PC-9 (cell line): ENCODE results near the gene WNT3. TPM values are rescaled to one million over a fixed set of nuclear protein-coding genes. Genes with fewer than 3 reads are reported as not detected.

ENCODE experiments used
- BruUV-seq: library from RNA; stranded (reverse); fragments of 400-500 nt; replicated peaks from 2 replicates; lab custom pipeline; 2021; lab: Mats Ljungman, UMichigan
- CTCF ChIA-PET: fragments of 300-600 bp; sonication (Branson Sonifier 250); formaldehyde crosslinking; loops from one replicate; lab custom pipeline; 2022; ENCODE audit warnings: antibody characterized with exemption; lab: Charles Lee
- POLR2A ChIA-PET: fragments of 300-600 bp; sonication (Branson Sonifier 250); formaldehyde crosslinking; loops from one replicate; lab custom pipeline; 2022; ENCODE audit warnings: antibody characterized with exemption; ENCODE audit not compliant: unreplicated experiment; lab: Charles Lee
- DNase-seq, 2 experiments: peaks; one replicate each; pipeline versions ENCODE4 v3.0.0 to v3.0.0-alpha.2; 2015 to 2022; ENCODE audit warnings: mixed read lengths in 1 of 2
- H2AFZ ChIP-seq: fragments of 200-600 bp; sonication (generic); 2 replicates; pipeline ENCODE4 v1.8.1; 2017; ENCODE audit warnings: antibody characterized with exemption
- H3F3A ChIP-seq: fragments of 200-600 bp; sonication (generic); 2 replicates; pipeline ENCODE4 v1.8.1; 2017; ENCODE audit warnings: antibody characterized with exemption, mild to moderate bottlenecking, low read depth; ENCODE audit not compliant: insufficient read depth
- H3K27ac ChIP-seq: fragments of 200-600 bp; sonication (generic); 2 replicates; pipeline ENCODE4 v1.6.1; 2016; ENCODE audit warnings: mixed run types
- H3K27me3 ChIP-seq: fragments of 200-600 bp; sonication (generic); 2 replicates; pipeline ENCODE4 v1.6.1; 2016; ENCODE audit warnings: low read depth, mixed run types; ENCODE audit not compliant: insufficient read depth
- H3K36me3 ChIP-seq: fragments of 200-600 bp; sonication (generic); 2 replicates; pipeline ENCODE4 v1.6.1; 2016; ENCODE audit warnings: low read depth, mixed run types
- H3K4me1 ChIP-seq: fragments of 200-600 bp; sonication (generic); replicated peaks from 2 replicates; pipeline ENCODE4 v1.6.1; 2016; ENCODE audit warnings: mixed run types; ENCODE audit not compliant: insufficient read depth
- H3K4me2 ChIP-seq: fragments of 200-600 bp; sonication (generic); 2 replicates; pipeline ENCODE4 v1.6.1; 2017; ENCODE audit warnings: mixed run types
- H3K4me3 ChIP-seq: fragments of 200-600 bp; sonication (generic); 2 replicates; pipeline ENCODE4 v1.6.1; 2016; ENCODE audit warnings: mixed run types
- H3K79me2 ChIP-seq: fragments of 200-600 bp; sonication (generic); 2 replicates; pipeline ENCODE4 v1.6.1; 2017; ENCODE audit warnings: low read depth, mixed run types
- H3K9me2 ChIP-seq: fragments of 200-600 bp; sonication (generic); 2 replicates; pipeline ENCODE4 v1.8.1; 2017; ENCODE audit warnings: mild to moderate bottlenecking; ENCODE audit not compliant: insufficient read depth
- H3K9me3 ChIP-seq: fragments of 200-600 bp; sonication (generic); 2 replicates; pipeline ENCODE4 v1.8.1; 2016; ENCODE audit warnings: low read depth; ENCODE audit not compliant: insufficient read depth
- H4K20me1 ChIP-seq: fragments of 200-600 bp; sonication (generic); 2 replicates; pipeline ENCODE4 v1.8.1; 2017; ENCODE audit not compliant: insufficient read depth
- CTCF ChIP-seq: fragments of 200-600 bp; sonication (generic); conservative IDR thresholded peaks from 2 replicates; pipeline ENCODE4 v1.6.1; 2017; ENCODE audit warnings: mixed run types, antibody characterized with exemption, mild to moderate bottlenecking, moderate library complexity
- EZH2 ChIP-seq: fragments of 200-600 bp; sonication (generic); IDR thresholded peaks from 2 replicates; pipeline ENCODE4 v1.8.0; 2017; ENCODE audit warnings: antibody characterized with exemption, low read depth
- intact Hi-C: fragments of 100-400 bp; cut with micrococcal nuclease; formaldehyde crosslinking; loops from one replicate; pipeline ENCODE4 v1.10.0; 2022; ENCODE audit not compliant: unreplicated experiment
- total RNA-seq: library from RNA; stranded (reverse); gene quantifications from 2 replicates; pipeline ENCODE4 v1.2.3, GENCODE V29; 2021

The WNT3 gene
- total RNA-seq, 1 experiment from 2014 or later: 14.0 TPM

DNA sequence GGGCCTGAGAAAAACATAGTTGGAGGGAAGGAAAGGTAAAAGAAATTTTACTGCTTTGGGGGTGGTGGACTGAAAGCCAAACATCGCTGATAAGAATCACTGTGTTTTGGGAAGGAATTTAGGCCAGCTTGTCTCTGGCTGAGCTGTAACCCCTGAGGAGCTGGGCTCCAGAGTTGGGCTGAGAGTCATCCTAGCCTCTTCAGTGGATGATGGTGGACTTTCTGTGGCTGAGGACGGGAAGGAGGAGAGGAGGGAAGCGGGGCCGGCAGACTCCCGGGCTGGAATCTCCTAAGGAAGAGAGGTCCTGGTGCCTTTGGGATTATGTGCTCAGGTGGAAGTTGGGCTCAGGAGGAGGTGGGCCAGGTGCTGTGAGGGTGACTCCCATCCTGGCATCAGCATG lies 41.5 kb upstream of the WNT3 start:
- Histone ChIP-seq H3F3A (no peaks in the 10 kb centered on the region), H3K9me3 (no peaks in the 10 kb centered on the region), H3K79me2 (no peaks in the 10 kb centered on the region), H4K20me1 (no peaks in the 10 kb centered on the region), H2AFZ (no peak overlapping the region), H3K9me2 (no peaks in the 10 kb centered on the region), H3K27me3 (peaks cover 17% of the 10 kb centered on the region), H3K36me3 (no peaks in the 10 kb centered on the region), H3K4me1 (no peaks in the 10 kb centered on the region), H3K27ac (no peak overlapping the region), H3K4me3 (no peak overlapping the region), H3K4me2 (no peak overlapping the region)
- intact Hi-C loops: no loop called here
- DNase-seq: no peak
- POLR2A ChIA-PET: no interaction called here
- no peak for TF ChIP-seq EZH2
- TF ChIP-seq CTCF: no peak
- no TSS peak for BruUV-seq
- CTCF ChIA-PET: no interaction called here

DNA sequence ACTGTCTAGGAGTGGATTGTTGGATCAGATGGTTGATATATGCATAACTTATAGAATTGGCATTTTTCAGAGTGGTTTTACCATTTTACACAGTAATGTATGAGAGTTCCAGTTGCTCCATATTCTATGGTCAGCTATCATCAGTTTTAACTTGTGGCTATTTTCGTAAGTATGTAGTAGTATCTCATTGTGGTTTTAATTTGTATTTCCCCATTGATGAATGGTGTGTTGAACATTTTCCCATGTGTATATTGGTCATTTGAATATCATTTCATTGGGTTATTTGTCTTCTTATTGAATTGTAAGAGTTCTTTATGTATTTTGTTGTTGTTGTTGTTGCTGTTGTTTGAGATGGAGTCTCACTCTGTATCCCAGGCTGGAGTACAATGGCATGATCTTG lies 39.1 kb upstream of the WNT3 start:
- Histone ChIP-seq H3K9me2 (no peaks in the 10 kb centered on the region), H3K27ac (no peak overlapping the region), H3F3A (no peaks in the 10 kb centered on the region), H4K20me1 (no peaks in the 10 kb centered on the region), H3K4me1 (no peaks in the 10 kb centered on the region), H3K27me3 (no peaks in the 10 kb centered on the region), H3K36me3 (no peaks in the 10 kb centered on the region), H3K79me2 (no peaks in the 10 kb centered on the region), H3K4me2 (no peak overlapping the region), H3K9me3 (no peaks in the 10 kb centered on the region), H2AFZ (no peak overlapping the region), H3K4me3 (no peak overlapping the region)
- no TSS peak for BruUV-seq
- no peak for DNase-seq
- intact Hi-C loops: no loop called here
- TF ChIP-seq EZH2 (no peak), CTCF (no peak)
- CTCF ChIA-PET: no interaction called here
- POLR2A ChIA-PET: no interaction called here

GRCh38 chr17:46854948-46855347 lies 36.5 kb upstream of the WNT3 start:
- no peak overlapping the region for H3K4me2 ChIP-seq
- no peak for TF ChIP-seq EZH2
- H3K9me2 ChIP-seq: no peaks in the 10 kb centered on the region
- no peak overlapping the region for H3K27ac ChIP-seq
- H3K9me3 ChIP-seq: no peaks in the 10 kb centered on the region
- H2AFZ ChIP-seq: no peak overlapping the region
- H4K20me1 ChIP-seq: no peaks in the 10 kb centered on the region
- H3K27me3 ChIP-seq: peaks cover 8% of the 10 kb centered on the region
- ChIA-PET POLR2A (interaction anchor here (0.6 kb wide), 1 partner anchor 335 kb away, joined by 9 read pairs; no protein-coding TSS in a partner anchor), CTCF (no interaction called here)
- intact Hi-C loops: no loop called here
- H3K79me2 ChIP-seq: no peaks in the 10 kb centered on the region
- H3K4me3 ChIP-seq: no peak overlapping the region
- no peaks in the 10 kb centered on the region for H3K36me3 ChIP-seq
- BruUV-seq: no TSS peak
- DNase-seq: no peak
- H3F3A ChIP-seq: no peaks in the 10 kb centered on the region
- H3K4me1 ChIP-seq: no peaks in the 10 kb centered on the region

GRCh38 chr17:46854515-46854914 lies 36.0 kb upstream of the WNT3 start:
- Histone ChIP-seq H3K4me1 (no peaks in the 10 kb centered on the region), H2AFZ (no peak overlapping the region), H3K27ac (no peak overlapping the region), H3K4me3 (no peak overlapping the region), H3K9me2 (no peaks in the 10 kb centered on the region), H3K9me3 (no peaks in the 10 kb centered on the region), H3F3A (no peaks in the 10 kb centered on the region), H3K27me3 (peaks cover 10% of the 10 kb centered on the region), H3K4me2 (no peak overlapping the region), H3K36me3 (no peaks in the 10 kb centered on the region), H4K20me1 (no peaks in the 10 kb centered on the region), H3K79me2 (no peaks in the 10 kb centered on the region)
- intact Hi-C loops: no loop called here
- TF ChIP-seq CTCF (no peak), EZH2 (no peak)
- no peak for DNase-seq
- POLR2A ChIA-PET: no interaction called here
- no TSS peak for BruUV-seq
- CTCF ChIA-PET: no interaction called here
